HG03175 (cell line): ENCODE data around the gene TMC1.
"Not testable (repeated sequence)": the region's sequence is repeated elsewhere in the genome, so short reads cannot be mapped to it uniquely, and the experiment has no call there.

Source experiments
- ATAC-seq: cut with Tn5 transposase; IDR thresholded peaks from one replicate; pipeline ENCODE4 v1.9.1; 2021; ENCODE audit warnings: mild to moderate bottlenecking, moderate library complexity; ENCODE audit not compliant: unreplicated experiment

The TMC1 gene

GRCh38 chr9:72749276-72749675 is 227.9 kb downstream of the TMC1 start:
- ATAC-seq: no peak

GRCh38 chr9:72751541-72751940 is 230.1 kb downstream of the TMC1 start:
- no peak for ATAC-seq

GRCh38 chr9:72753266-72753893 is 232.0 kb downstream of the TMC1 start:
- no peak for ATAC-seq

- no peak for ATAC-seq
Measured at GRCh38 chr9:72755836-72756235, 234.4 kb downstream of the TMC1 start.

GRCh38 chr9:72758944-72759343 is 237.5 kb downstream of the TMC1 start:
- ATAC-seq: no peak

- no peak for ATAC-seq
Measured at GRCh38 chr9:72763022-72763421, 241.6 kb downstream of the TMC1 start.

- ATAC-seq: no peak
Measured at GRCh38 chr9:72769546-72769945, 248.1 kb downstream of the TMC1 start.

- no peak for ATAC-seq
Measured at GRCh38 chr9:72772661-72773060, 251.3 kb downstream of the TMC1 start.

GRCh38 chr9:72773570-72773969 is 252.2 kb downstream of the TMC1 start:
- ATAC-seq: no peak

GRCh38 chr9:72775570-72775969 is 254.2 kb downstream of the TMC1 start:
- ATAC-seq: no peak

- no peak for ATAC-seq
Measured at GRCh38 chr9:72779614-72780013, 258.2 kb downstream of the TMC1 start.

GRCh38 chr9:72786948-72787347 is 265.5 kb downstream of the TMC1 start:
- ATAC-seq: no peak

- ATAC-seq: no peak
Measured at GRCh38 chr9:72788966-72789735, 267.7 kb downstream of the TMC1 start.

GRCh38 chr9:72789885-72790284 is 268.5 kb downstream of the TMC1 start:
- no peak for ATAC-seq

- no peak for ATAC-seq
Measured at GRCh38 chr9:72790989-72791388, 269.6 kb downstream of the TMC1 start.

- no peak for ATAC-seq
Measured at GRCh38 chr9:72791436-72791835, 270.0 kb downstream of the TMC1 start.

GRCh38 chr9:72794946-72795345 is 273.5 kb downstream of the TMC1 start:
- no peak for ATAC-seq

- no peak for ATAC-seq
Measured at GRCh38 chr9:72800328-72800994, 279.1 kb downstream of the TMC1 start.

- ATAC-seq: no peak
Measured at GRCh38 chr9:72805238-72805637, 283.8 kb downstream of the TMC1 start.

GRCh38 chr9:72806313-72806809 is 285.0 kb downstream of the TMC1 start:
- not testable (repeated sequence) for ATAC-seq

GRCh38 chr9:72807765-72808445 is 286.5 kb downstream of the TMC1 start:
- ATAC-seq: no peak
